ENCODE measurements around the gene OR13C8.
"Not testable (repeated sequence)": the region's sequence is repeated elsewhere in the genome, so short reads cannot be mapped to it uniquely, and the experiment has no call there.

Gene OR13C8, protein sequence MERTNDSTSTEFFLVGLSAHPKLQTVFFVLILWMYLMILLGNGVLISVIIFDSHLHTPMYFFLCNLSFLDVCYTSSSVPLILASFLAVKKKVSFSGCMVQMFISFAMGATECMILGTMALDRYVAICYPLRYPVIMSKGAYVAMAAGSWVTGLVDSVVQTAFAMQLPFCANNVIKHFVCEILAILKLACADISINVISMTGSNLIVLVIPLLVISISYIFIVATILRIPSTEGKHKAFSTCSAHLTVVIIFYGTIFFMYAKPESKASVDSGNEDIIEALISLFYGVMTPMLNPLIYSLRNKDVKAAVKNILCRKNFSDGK

DNA sequence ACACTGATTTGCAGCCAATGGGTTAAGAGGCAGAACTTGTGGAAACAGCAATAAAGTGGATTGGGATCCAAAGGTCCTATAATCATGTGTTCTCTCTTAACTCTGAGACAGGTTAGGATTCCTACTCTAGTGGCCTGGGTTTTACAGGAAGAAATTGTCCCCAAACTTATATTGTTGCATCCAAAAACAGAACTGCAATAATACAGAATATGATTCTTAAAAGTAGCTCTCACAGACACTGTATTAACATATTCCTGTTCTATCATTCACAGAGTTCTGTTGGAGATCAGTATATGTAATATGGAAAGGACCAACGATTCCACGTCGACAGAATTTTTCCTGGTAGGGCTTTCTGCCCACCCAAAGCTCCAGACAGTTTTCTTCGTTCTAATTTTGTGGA is at the start of gene OR13C8:
OR13C8 (plus strand) TSS at position 301 of the 400 bp plus-strand sequence; CDS start at position 301, 0 bp downstream.
- no peak for DNase-seq

DNA sequence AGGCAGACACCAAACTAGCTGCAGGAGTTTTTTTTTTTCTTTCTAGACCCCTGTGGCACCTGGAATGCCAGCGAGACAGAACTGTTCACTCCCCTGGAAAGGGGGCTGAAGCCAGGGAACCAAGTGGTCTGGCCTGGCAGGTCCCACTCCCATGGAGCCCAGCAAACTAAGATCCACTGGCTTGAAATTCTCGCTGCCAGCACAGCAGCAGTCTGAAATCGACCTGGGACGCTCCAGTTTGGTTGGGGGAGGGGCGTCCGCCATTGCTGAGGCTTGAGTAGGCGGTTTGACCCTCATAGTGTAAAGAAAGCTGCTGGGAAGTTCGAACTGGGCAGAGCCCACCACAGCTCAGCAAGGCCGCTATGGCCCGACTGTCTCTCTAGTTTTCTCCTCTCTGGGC is 48.7 kb upstream of the OR13C8 start:
- not testable (repeated sequence) for DNase-seq

DNA sequence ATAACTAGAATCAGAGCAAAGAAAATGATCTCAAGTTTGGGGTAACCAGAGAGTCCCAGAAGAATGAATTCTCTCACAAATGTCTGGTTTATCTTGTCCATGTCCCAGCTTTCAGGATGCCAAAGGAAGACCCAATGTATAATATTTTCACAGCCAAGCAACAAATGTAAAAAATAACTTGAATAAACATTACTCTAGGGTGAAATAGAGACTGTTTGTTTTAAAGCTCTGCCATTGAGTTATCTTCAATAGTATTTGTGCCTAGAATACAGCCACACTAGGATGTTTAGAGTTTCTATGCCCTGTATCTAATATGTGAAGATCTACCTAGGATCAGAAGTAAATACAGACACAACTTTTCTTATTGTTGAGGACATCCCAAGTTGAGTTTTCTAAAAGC is 41.9 kb upstream of the OR13C8 start, which contains the start of gene OR13C4:
OR13C4 (minus strand) TSS at position 101 of the 400 bp plus-strand sequence; CDS start at position 101, 0 bp downstream.
- no peak for DNase-seq

DNA sequence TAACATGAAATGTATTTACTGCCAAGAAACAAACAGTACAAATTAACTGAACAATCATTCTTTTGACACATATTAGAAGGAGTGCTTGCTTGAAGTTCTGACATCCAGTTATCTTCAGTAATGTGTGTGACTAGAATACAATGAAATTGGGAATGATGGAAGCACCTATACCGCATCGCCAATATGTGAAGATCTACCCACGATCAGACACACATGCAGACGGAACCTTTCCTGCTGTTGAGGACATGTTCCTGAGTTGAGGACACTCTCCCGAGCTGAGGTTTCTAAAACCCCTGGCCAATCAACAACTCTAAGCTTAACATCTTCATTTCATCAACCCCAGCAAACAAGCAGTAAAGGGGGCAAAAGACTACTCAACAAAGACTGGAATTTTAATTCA is 32.2 kb upstream of the OR13C8 start, which contains the start of gene OR13C3:
OR13C3 (minus strand) TSS at position 101 of the 400 bp plus-strand sequence. CDS start 133 bp downstream, outside the sequence.
- DNase-seq = no peak

DNA sequence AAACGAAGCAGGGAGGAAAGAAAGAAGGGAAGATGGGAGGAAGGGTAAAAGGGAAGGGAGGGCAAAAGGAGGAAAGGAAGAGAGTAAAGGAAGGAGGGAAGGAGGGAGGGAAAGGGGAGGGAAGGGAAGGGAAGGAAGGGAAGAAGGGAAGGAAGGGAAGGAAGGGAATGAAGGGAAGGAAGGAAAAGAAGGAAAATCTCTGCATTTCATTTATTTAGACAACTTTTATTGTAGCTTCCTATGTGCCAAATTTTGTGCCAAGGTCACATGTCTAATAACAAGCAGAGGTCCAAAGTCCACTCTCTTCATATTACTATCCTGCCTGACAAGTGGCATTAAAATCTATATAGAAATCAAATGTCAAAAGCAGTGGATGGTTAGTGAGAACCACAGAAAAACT is 29.7 kb upstream of the OR13C8 start:
- no peak for DNase-seq

DNA sequence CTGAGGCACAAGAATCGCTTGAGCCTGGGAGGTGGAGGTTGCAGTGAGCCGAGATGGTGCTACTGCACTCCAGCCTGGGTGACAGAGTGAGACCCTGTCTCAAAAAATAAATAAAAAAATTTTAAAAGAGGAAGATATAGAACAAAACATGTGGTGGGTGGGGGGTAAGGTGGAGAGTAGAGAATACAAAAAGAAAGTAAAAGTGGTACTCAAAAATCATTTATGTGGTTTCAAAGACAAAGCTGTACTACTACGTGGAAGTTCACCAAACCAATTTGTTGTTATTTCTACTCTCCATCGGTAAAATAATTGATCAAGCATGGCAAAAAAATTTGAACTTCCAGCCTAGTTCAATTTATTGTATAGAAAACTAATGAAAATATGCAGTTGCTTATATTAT is 24.3 kb upstream of the OR13C8 start:
- DNase-seq = no peak

DNA sequence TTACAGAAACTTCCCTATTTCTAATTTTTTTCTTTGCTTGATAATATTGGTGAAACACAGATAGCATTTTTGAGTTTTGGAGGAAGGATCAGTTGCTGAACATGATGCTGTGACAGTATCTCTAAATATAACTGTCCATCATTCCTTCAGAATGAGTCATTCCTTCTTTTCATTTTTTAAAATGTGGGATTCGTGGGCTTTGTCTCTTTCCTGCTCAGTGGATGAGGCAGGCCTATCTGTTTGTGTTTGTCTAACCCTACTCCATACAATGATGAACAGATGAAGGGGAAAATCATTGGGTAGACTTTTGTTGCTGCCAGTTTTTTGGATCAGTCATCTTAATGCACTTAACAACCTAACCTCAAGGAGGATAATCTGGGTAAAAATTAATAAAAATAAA is 15.7 kb upstream of the OR13C8 start:
- DNase-seq = no peak

DNA sequence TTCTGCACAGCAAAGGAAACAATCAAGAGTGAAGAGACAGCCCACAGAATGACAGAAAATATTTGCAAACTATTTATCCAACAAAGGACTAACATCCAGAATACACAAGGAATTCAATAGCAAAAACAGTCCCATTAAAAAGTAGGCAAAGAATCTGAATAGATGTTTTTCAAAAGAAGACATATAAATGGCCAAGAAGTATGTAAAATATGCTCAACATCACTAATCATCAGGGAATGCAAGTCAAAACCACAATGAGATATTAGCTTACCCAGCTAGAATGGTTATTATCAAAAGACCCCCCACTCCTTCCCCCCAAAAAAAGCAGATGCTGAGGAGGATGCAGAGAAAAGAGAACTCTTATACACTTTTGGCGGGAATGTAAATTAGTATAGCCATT is 13.4 kb upstream of the OR13C8 start:
- DNase-seq = no peak

DNA sequence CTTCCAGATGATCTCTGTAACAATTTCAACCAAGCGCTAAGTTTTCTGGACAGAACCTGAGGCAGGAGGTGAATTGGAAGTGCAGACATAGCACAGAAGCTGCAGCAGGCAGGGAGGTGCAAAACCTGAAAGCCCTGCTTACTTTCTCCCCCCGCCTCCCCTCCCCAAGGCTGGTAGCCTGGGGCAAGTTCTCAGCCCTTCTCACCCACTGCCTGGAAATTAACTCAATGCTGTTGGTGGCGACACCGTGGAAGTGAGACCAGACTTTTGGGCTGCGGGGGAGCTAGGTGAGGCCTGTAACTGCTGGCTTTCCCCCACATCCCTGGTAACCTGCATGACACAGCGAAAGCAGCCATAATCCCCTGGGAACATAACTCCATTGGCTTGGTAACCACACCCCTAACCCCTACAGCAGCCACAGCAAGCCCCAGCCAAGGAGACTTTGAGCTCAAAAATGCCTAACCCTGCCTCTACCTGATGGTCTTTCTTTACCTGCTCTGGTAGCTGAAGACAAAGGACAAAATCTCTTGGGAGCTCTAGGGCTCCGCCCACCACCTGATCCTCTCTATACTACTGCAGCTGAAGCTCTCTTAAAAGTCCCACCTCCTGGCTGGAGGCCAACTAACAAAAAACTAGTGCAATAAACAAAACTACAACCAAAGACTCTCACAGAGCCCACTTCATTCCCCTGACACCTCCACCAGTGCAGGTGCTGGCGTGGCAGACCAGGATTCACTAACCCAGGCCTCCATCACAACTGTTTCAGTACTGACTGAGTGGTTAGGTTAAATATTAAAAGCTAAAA is 11.9 kb upstream of the OR13C8 start:
- no peak for DNase-seq

DNA sequence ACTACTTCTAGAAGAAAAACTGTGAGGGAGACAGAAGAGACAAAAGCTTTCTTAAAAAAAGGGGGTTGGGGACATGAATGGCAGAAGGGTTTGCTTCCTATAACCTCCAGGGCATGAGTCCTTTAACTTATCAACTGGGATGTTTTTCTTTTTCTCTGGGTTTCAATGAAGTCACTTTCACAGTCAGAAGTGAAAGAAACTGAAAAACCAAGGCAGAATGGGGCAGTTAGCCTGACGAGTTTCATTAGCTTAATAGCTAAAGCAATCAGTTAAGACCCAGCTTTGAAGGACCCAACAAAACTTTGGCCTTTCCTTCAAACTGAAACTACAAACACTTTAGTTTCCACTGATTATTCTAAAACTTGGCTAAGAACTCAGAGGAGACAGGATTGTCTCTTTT is 4.6 kb upstream of the OR13C8 start:
- no peak for DNase-seq

DNA sequence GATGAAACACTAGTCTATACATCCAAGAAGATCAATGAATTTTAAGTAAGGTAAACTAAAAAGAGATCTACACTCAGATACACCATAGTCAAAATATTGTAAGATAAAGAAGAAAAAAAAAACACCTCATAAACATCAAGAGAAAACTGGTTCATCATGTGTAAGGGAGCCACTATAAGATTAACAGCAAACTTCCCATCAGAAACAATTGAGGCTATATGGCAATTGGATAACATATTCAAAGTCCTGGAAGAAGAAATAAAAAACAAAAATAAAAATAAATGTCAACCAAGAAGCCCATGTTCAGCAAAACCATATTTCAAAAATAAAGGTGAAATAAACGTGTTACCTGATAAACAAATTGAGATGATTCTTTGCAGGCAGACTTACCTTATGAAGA is 3.6 kb downstream of the OR13C8 start:
- no peak for DNase-seq

DNA sequence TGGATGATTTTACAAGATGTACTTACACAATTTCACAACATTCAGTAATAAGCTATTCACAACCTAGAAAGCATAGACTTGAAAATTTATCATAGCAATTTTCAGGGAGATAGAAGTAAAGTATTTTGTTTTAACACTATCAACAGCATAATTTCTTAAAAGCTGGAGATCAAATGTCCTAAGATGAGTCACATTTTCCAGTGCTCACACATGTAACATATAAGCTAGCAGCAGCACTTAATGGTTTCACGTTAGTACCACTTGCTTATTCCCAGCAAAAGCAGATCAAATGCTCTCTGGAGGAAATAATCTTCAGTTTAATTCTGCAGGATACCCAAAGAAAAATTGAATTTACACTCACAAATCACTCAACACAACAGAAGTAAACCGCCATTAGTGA is 6.5 kb downstream of the OR13C8 start:
- DNase-seq = no peak

DNA sequence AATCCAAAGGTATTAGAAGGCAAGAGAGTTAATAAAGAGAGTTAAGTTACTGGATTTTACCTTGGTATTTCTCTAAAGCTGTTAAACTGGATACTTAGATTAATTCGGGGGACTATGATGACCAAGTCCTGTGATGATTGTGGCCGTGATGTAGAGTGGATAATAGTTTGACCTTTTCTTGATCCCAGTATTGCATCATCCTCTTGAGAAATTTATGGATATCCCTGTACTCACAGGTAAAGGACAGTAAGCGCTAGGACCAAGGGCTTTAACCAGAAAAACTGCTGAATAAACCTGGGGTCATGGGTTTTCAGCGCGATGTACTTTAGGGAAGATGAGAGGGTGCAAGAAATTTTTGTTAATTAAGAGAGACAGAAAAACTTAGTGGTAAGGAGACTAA is 8.3 kb downstream of the OR13C8 start:
- DNase-seq = no peak

DNA sequence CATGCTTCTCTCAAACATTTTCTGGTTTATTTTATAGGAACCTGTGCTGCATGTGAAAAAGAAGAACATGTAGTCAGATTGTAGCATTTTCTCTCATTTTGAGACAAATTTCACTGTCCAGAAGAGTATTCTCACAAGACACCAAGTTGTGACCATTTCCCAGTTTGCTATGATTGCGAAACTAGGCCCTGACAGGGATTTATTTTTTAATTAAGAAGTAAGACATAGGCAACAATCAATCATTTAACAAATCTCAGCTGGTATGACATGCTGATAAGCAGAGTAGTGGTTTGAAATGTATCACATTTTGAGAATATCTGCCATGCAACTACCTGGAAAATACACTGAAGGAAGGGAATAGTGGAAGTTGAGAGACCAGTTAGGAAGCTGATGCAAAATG is 11.6 kb downstream of the OR13C8 start:
- DNase-seq = no peak

DNA sequence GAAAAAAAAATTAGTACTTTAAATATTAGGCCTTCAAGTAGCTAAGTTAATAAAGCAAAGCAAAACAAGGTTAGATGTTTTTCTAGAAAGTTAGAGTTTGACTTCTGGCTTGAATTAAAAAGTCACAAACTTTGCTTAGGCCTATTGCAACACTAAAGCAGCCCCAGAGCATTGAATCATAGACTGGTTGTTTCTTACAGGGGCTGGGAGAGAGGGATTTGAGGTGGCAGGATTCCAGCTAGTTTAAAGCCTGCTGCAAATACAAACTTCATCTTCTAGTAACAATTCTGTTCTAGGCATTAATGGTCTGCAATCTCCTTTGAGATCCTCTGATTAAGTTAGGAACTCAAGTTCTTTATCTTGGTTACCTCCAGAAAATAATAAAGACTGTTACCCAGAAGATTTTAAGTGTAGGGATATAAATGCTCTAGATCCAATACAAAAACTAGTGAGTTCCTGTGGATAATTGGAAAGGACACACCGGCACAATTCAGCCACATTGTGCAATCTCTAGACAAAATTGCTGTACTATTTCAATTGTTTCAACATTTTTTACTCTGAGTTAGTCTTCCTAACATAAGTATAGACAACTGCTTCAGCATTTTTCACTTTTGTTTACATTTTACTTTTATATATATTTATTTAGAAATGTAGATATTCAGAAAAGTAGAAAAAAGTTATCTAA is 17.7 kb downstream of the OR13C8 start:
- DNase-seq = no peak

DNA sequence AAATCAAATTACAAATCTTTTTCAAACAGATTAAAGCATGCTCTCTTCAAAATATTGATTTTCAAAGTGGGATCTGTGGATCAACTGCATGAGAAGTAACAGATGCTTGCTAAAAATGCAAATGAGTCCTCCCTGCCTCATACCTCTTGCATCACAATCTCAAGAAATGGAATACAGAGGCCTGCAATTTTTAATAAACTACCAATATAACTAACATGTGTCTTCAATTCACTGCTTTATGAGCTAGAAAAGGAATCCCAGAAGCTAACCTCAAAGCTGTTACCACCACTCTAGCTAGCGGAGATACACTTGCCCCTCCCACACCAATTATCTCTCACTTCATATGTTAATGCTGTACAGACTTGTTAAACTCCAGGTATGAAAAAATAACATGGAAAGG is 20.7 kb downstream of the OR13C8 start:
- DNase-seq = no peak

DNA sequence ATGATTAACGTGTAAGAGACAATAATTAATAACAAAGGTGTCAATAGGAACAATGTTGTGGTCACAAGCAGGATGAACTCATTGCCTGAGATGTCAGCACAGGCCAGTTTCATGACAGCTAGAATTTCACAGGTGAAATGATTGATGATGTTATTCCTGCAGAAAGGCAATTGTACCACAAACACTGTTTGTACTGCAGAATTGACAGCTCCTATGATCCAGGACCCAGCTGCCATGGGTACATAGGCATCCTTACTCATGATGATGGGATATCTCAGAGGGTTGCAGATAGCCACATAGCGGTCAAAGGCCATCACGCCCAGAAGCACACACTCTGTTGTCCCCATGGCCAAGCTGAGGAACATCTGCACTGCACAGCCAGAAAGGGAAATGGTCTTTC is 29.8 kb downstream of the OR13C8 start:
- DNase-seq = not testable (repeated sequence)

DNA sequence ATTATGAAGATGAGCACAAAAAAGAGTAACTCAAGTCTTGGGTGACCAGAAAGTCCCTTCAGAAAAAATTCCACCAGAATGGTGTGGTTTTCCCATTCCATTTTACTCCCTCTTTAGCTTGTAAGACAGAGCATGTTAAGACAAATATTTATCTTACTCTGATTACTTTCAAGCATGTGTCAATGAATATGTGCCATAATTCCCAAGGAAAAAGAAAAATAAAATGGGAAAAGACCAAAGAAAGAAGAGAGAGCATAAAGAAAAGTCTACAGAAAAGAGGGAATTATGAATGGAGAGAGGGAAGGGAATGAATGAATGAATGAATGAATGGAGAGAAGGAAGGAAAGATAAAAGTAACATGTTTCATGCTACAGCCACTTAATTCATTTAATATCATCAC is 30.3 kb downstream of the OR13C8 start, which contains the start of gene OR13C5:
OR13C5 (minus strand) TSS at position 101 of the 400 bp plus-strand sequence; CDS start at position 101, 0 bp downstream.
- DNase-seq = not testable (repeated sequence)

DNA sequence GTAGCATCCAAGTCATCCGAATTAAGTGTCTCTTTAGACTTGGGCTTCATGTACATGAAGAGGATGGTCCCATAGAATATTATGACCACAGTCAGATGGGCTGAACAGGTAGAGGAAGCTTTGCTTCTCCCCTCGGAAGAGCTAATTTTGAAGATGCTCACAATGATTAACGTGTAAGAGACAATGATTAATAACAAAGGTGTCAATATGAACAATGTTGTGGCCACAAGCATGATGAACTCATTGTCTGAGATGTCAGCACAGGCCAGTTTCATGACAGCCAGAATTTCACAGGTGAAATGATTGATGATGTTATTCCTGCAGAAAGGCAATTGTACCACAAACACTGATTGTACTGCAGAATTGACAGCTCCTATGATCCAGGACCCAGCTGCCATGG is 35.8 kb downstream of the OR13C8 start:
- no peak for DNase-seq

DNA sequence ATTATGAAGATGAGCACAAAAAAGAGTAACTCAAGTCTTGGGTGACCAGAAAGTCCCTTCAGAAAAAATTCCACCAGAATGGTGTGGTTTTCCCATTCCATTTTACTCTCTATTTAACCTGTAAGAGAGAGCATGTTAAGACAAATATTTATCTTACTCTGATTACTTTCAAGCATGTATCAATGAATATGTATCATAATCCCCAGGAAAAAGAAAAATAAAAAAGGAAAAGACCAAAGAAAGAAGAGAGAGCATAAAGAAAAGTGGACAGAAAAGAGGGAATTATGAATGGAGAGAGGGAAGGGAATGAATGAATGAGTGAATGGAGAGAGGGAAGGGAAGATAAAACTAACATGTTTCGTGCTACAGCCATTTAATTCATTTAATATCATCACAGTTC is 36.6 kb downstream of the OR13C8 start, which contains the start of gene OR13C2:
OR13C2 (minus strand) TSS at position 101 of the 400 bp plus-strand sequence; CDS start at position 101, 0 bp downstream.
- DNase-seq = not testable (repeated sequence)

DNA sequence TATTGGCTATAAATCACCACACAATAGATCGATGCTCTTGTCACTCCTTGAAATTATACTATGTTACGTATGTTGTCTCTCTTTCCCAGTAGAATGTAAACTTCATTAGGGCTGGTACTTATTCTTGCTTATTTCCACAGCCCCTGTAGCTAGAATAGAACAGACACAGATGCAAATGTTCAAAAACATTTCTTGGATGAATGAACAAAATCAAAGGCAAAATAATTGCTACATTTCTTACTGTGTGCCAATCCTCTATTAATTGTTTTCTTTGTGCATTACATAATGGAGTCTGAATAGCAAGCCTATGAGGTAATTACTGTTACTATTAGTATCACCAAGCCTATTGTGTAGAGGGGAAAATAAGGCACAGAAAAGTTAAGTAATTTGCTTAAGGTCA is 37.2 kb downstream of the OR13C8 start:
- no peak for DNase-seq

DNA sequence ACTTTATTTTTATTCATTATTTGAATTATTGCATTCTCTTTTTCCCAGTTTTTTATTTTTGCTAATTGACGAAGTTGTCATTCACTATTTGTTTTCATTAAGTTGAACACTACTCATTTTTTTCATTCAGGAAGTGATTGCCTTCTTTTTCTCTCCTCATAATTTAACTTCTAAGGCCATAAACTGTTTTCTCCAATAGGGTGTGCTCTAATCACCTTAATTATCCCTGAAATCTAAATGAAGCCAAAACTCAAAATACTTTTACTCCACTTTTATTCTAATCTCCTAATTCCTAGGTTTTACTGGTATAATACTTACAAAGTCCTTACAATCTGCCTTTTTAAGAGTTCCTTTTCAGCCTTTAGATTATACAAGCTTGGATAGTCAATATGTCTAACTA is 39.4 kb downstream of the OR13C8 start:
- no peak for DNase-seq

DNA sequence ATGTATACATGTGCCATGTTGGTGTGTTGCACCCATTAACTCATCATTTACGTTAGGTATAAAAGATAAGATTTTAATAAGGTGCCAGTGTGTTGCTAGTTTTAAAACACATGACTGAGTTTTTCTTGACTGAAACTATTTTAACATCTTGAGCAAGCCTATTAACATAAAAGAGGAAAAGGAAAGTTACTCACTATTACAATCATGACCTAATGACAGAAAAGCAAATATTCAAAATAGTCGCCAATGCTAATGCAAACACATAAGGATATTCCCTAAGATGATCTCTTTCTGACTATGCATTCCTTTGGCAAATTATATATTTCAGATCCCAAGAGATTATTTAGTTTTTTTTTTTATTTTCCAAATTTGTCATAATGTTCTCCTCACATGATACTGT is 42.2 kb downstream of the OR13C8 start:
- DNase-seq = no peak

Measured in stimulated activated CD4-positive, alpha-beta T cell treated with anti-CD3 and anti-CD28 coated beads, Interleukin-4, amount 100 ng/mL, for 24 hours (primary cell).